ENCODE data around the gene DCTN3. TPM values are rescaled to one million over a fixed set of nuclear protein-coding genes. Genes with fewer than 3 reads are reported as not detected.

Gene DCTN3
- total and polyA plus RNA-seq, 3 experiments from 2014 or later: 83.3 to 128 (median 83.4) TPM

DNA sequence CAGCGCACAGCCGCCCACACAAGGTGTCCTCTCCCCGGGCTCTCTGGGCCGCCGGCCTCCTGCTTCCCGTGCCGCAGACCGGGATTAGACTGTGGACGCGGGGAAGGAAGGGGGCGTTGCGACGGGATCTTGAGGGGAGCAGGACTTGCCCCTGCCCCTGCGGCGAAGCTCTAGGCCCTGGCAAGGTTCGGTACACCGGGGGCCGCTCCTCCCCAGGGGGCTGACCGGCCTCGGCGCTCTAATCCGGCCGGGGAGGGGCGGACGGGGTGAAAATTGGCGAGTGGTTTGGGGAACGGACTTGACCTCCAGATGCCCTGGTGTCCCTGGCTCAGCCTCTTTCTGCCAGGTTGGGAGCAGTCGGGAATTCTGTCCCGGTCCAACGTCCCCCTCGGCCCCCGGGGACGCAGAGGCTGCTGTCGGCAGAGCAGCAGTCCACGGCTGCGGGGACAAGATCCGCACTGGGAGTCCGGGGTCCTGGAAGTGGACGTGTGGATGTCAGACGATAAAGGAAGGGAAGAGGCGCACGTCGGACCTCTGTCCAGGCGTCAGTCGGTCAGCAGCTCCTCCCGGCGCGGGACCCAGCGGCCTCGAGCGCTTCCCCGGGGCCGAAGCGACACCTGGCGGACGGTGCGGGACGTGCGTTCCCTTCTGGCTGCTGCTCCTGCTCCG lies 28.9 kb downstream of the DCTN3 start:
- ChIA-PET POLR2A (no interaction called here), CTCF (interaction anchor here (0.6 to 3.3 kb wide), 28 partner anchors 9 to 214 kb away, joined by 3 to 22 read pairs (median 4); partner anchors contain the start of genes DCTN3, MYORG, RPP25L and SIGMAR1)
- Histone ChIP-seq H3K9me3 (ENCODE audit: low read length) (no peaks in the 10 kb centered on the region), H3K36me3 (ENCODE audit: insufficient read depth, low read length) (no peaks in the 10 kb centered on the region), H3K27me3 (ENCODE audit: insufficient read depth, low read length, poor library complexity, severe bottlenecking) (peaks cover 59% of the 10 kb centered on the region), H3K4me3 (ENCODE audit: low read length) (peak overlapping the region; percentile 66), H3K4me1 (ENCODE audit: insufficient read depth, low read length) (peaks cover 15% of the 10 kb centered on the region), H3K27ac (ENCODE audit: low read depth, low read length) (no peak overlapping the region)
- Mint-ChIP-seq H3K9me3 (no peaks in the 10 kb centered on the region), H3K36me3 (peaks cover 0 to 3% (median 0%) of the 10 kb centered on the region in 3 donors), H3K27me3 (peaks cover 55 to 78% of the 10 kb centered on the region in 2 donors), H3K4me1 (peaks cover 17 to 40% (median 23%) of the 10 kb centered on the region in 3 donors), H3K27ac (no peak overlapping the region), H3K4me3 (peak overlapping the region; percentile 67 to 89 (median 76))
- peak; percentile 62 to 76 (median 68) for DNase-seq

- Histone ChIP-seq H3K4me1 (ENCODE audit: insufficient read depth, low read length) (peaks cover 15% of the 10 kb centered on the region), H3K9me3 (ENCODE audit: low read length) (no peaks in the 10 kb centered on the region), H3K27me3 (ENCODE audit: insufficient read depth, low read length, poor library complexity, severe bottlenecking) (peaks cover 64% of the 10 kb centered on the region), H3K4me3 (ENCODE audit: low read length) (peak overlapping the region; percentile 66), H3K27ac (ENCODE audit: low read depth, low read length) (no peak overlapping the region), H3K36me3 (ENCODE audit: insufficient read depth, low read length) (no peaks in the 10 kb centered on the region)
- no peak overlapping the region for H3K27ac Mint-ChIP-seq
- ChIA-PET POLR2A (no interaction called here), CTCF (interaction anchor here (0.9 to 3.3 kb wide), 16 partner anchors 8 to 186 kb away, joined by 3 to 22 read pairs (median 6); partner anchors contain the start of genes DCTN3, RPP25L and SIGMAR1)
- H3K36me3 Mint-ChIP-seq: peaks cover 0 to 3% (median 0%) of the 10 kb centered on the region in 3 donors
- H3K27me3 Mint-ChIP-seq: peaks cover 62 to 81% of the 10 kb centered on the region in 2 donors
- peak overlapping the region; percentile 67 to 89 (median 76) for H3K4me3 Mint-ChIP-seq
- DNase-seq: no peak
- H3K9me3 Mint-ChIP-seq: no peaks in the 10 kb centered on the region
- H3K4me1 Mint-ChIP-seq: peaks cover 17 to 40% (median 23%) of the 10 kb centered on the region in 3 donors
Measured at GRCh38 chr9:34590381-34591247, 29.7 kb downstream of the DCTN3 start.

GRCh38 chr9:34589636-34590380 lies 30.5 kb downstream of the DCTN3 start, which contains the start of gene CNTFR:
TSS of gene CNTFR (minus strand) at chr9:34589724. CDS start at chr9:34568981, 20,743 bp downstream.
- POLR2A ChIA-PET: no interaction called here
- no peak within 1 kb of the TSS for H3K27ac ChIP-seq (ENCODE audit: low read depth, low read length)
- Mint-ChIP-seq H3K4me3 (peak within 1 kb of the TSS; percentile 67 to 89 (median 80)), H3K4me1 (peaks cover 17 to 40% (median 23%) of the 10 kb centered on the region in 3 donors), H3K27ac (peak within 1 kb of the TSS in 2 of 8 donors; percentile 42 to 62), H3K36me3 (peaks cover 0 to 3% (median 0%) of the 10 kb centered on the region in 3 donors), H3K9me3 (no peaks in the 10 kb centered on the region), H3K27me3 (peaks cover 71 to 87% of the 10 kb centered on the region in 2 donors)
- H3K9me3 ChIP-seq (ENCODE audit: low read length): no peaks in the 10 kb centered on the region
- DNase-seq: no peak
- H3K4me1 ChIP-seq (ENCODE audit: insufficient read depth, low read length): peaks cover 15% of the 10 kb centered on the region
- CTCF ChIA-PET: no interaction called here
- H3K27me3 ChIP-seq (ENCODE audit: insufficient read depth, low read length, poor library complexity, severe bottlenecking): peaks cover 71% of the 10 kb centered on the region
- H3K4me3 ChIP-seq (ENCODE audit: low read length): peak within 1 kb of the TSS; percentile 66
- no peaks in the 10 kb centered on the region for H3K36me3 ChIP-seq (ENCODE audit: insufficient read depth, low read length)

GRCh38 chr9:34588671-34589635 lies 31.3 kb downstream of the DCTN3 start:
- no peak overlapping the region for H3K4me3 ChIP-seq (ENCODE audit: low read length)

GRCh38 chr9:34587271-34587670 lies 33.0 kb downstream of the DCTN3 start:
- H3K27me3 Mint-ChIP-seq: peaks cover 69 to 90% of the 10 kb centered on the region in 2 donors
- DNase-seq: no peak
- CTCF ChIA-PET: no interaction called here

More at GRCh38 chr9:34588671-34589635, 31.3 kb downstream of the DCTN3 start:
- ChIA-PET POLR2A (no interaction called here), CTCF (no interaction called here)
- peaks cover 76 to 90% of the 10 kb centered on the region in 2 donors for H3K27me3 Mint-ChIP-seq
- peaks cover 0 to 3% (median 0%) of the 10 kb centered on the region in 3 donors for H3K36me3 Mint-ChIP-seq
- H3K4me3 Mint-ChIP-seq: peak overlapping the region; percentile 26 to 84 (median 80)
- Histone ChIP-seq H3K4me1 (ENCODE audit: insufficient read depth, low read length) (peaks cover 15% of the 10 kb centered on the region), H3K27ac (ENCODE audit: low read depth, low read length) (no peak overlapping the region), H3K27me3 (ENCODE audit: insufficient read depth, low read length, poor library complexity, severe bottlenecking) (peaks cover 74% of the 10 kb centered on the region), H3K9me3 (ENCODE audit: low read length) (no peaks in the 10 kb centered on the region), H3K36me3 (ENCODE audit: insufficient read depth, low read length) (no peaks in the 10 kb centered on the region)
- H3K9me3 Mint-ChIP-seq: no peaks in the 10 kb centered on the region
- H3K4me1 Mint-ChIP-seq: peaks cover 17 to 40% (median 23%) of the 10 kb centered on the region in 3 donors
- H3K27ac Mint-ChIP-seq: peak overlapping the region in 2 of 8 donors; percentile 42 to 62
- DNase-seq: no peak

GRCh38 chr9:34585946-34586669 lies 34.2 kb downstream of the DCTN3 start:
- DNase-seq: no peak
- Mint-ChIP-seq H3K4me1 (peaks cover 13 to 23% (median 15%) of the 10 kb centered on the region in 3 donors), H3K36me3 (peaks cover 0 to 7% (median 0%) of the 10 kb centered on the region in 3 donors), H3K27ac (peak overlapping the region in 1 of 8 donors; percentile 36), H3K4me3 (no peak overlapping the region), H3K27me3 (peaks cover 74 to 88% of the 10 kb centered on the region in 2 donors), H3K9me3 (no peaks in the 10 kb centered on the region)
- Histone ChIP-seq H3K4me3 (ENCODE audit: low read length) (no peak overlapping the region), H3K27me3 (ENCODE audit: insufficient read depth, low read length, poor library complexity, severe bottlenecking) (peaks cover 51% of the 10 kb centered on the region), H3K36me3 (ENCODE audit: insufficient read depth, low read length) (no peaks in the 10 kb centered on the region), H3K4me1 (ENCODE audit: insufficient read depth, low read length) (peaks cover 10% of the 10 kb centered on the region), H3K9me3 (ENCODE audit: low read length) (no peaks in the 10 kb centered on the region), H3K27ac (ENCODE audit: low read depth, low read length) (no peak overlapping the region)
- CTCF ChIA-PET: no interaction called here
- POLR2A ChIA-PET: no interaction called here

More at GRCh38 chr9:34587271-34587670, 33.0 kb downstream of the DCTN3 start:
- H3K4me1 Mint-ChIP-seq: peaks cover 17 to 34% (median 18%) of the 10 kb centered on the region in 3 donors
- H3K9me3 Mint-ChIP-seq: no peaks in the 10 kb centered on the region
- H3K36me3 Mint-ChIP-seq: peaks cover 0 to 3% (median 0%) of the 10 kb centered on the region in 3 donors
- POLR2A ChIA-PET: no interaction called here
- no peak overlapping the region for H3K27ac Mint-ChIP-seq
- peak overlapping the region in 4 of 7 donors; percentile 19 to 38 (median 27) for H3K4me3 Mint-ChIP-seq
- peaks cover 63% of the 10 kb centered on the region for H3K27me3 ChIP-seq (ENCODE audit: insufficient read depth, low read length, poor library complexity, severe bottlenecking)
- peaks cover 15% of the 10 kb centered on the region for H3K4me1 ChIP-seq (ENCODE audit: insufficient read depth, low read length)
- H3K4me3 ChIP-seq (ENCODE audit: low read length): no peak overlapping the region
- H3K36me3 ChIP-seq (ENCODE audit: insufficient read depth, low read length): no peaks in the 10 kb centered on the region
- no peaks in the 10 kb centered on the region for H3K9me3 ChIP-seq (ENCODE audit: low read length)
- no peak overlapping the region for H3K27ac ChIP-seq (ENCODE audit: low read depth, low read length)
